Myocyte (in vitro differentiated cells): ENCODE results near the gene NFKBIZ. TPM values are rescaled to one million over a fixed set of nuclear protein-coding genes. Genes with fewer than 3 reads are reported as not detected.

Experiments used
- DNase-seq: peaks from one replicate; pipeline ENCODE4 v3.0.0-alpha.2; 2012; ENCODE audit warnings: low read depth
- total RNA-seq: library from RNA; depleted of rRNA; stranded (reverse); fragments of >200 nt; gene quantifications from 2 replicates; pipeline ENCODE4 v1.2.3, GENCODE V29; 2014

NFKBIZ gene
- total RNA-seq, 1 donor from 2014 or later = 15.6 TPM

- DNase-seq = peak; percentile 31
Observed at GRCh38 chr3:101824702-101825101, 24.6 kb upstream of the NFKBIZ start.

- no peak for DNase-seq
Observed at GRCh38 chr3:101825904-101826445, 23.3 kb upstream of the NFKBIZ start.

- DNase-seq = peak; percentile 80
Observed at GRCh38 chr3:101827211-101828174, 21.8 kb upstream of the NFKBIZ start.

- peak; percentile 25 for DNase-seq
Observed at GRCh38 chr3:101828276-101828675, 21.0 kb upstream of the NFKBIZ start.

GRCh38 chr3:101828691-101829436 lies 20.4 kb upstream of the NFKBIZ start:
- peak; percentile 72 for DNase-seq

- no peak for DNase-seq
Observed at GRCh38 chr3:101829437-101829830, 19.9 kb upstream of the NFKBIZ start.

- DNase-seq = no peak
Observed at GRCh38 chr3:101829874-101830273, 19.4 kb upstream of the NFKBIZ start.

GRCh38 chr3:101833446-101833974 lies 15.8 kb upstream of the NFKBIZ start:
- DNase-seq = no peak

- DNase-seq = no peak
Observed at GRCh38 chr3:101835676-101836075, 13.6 kb upstream of the NFKBIZ start.

- no peak for DNase-seq
Observed at GRCh38 chr3:101836160-101836559, 13.2 kb upstream of the NFKBIZ start.

- DNase-seq = peak; percentile 40
Observed at GRCh38 chr3:101836652-101837598, 12.4 kb upstream of the NFKBIZ start.

- DNase-seq = no peak
Observed at GRCh38 chr3:101838691-101839090, 10.6 kb upstream of the NFKBIZ start.

- no peak for DNase-seq
Observed at GRCh38 chr3:101840066-101840465, 9.2 kb upstream of the NFKBIZ start.

GRCh38 chr3:101842245-101842934 lies 6.9 kb upstream of the NFKBIZ start:
- DNase-seq = peak; percentile 52

GRCh38 chr3:101842935-101843330 lies 6.4 kb upstream of the NFKBIZ start:
- DNase-seq = no peak

- DNase-seq = no peak
Observed at GRCh38 chr3:101845425-101845824, 3.9 kb upstream of the NFKBIZ start.

GRCh38 chr3:101846709-101847108 lies 2.6 kb upstream of the NFKBIZ start:
- DNase-seq = no peak

GRCh38 chr3:101847328-101847727 lies 2.0 kb upstream of the NFKBIZ start:
- DNase-seq = no peak

GRCh38 chr3:101848326-101848725 lies 988 bp upstream of the NFKBIZ start:
- no peak for DNase-seq

GRCh38 chr3:101849714-101850245 lies 466 bp downstream of the NFKBIZ start:
- peak; percentile 60 for DNase-seq
